Suprapubic skin (tissue), 4 donors: Measurements from ENCODE around the gene TMEM163. TPM values are rescaled to one million over a fixed set of nuclear protein-coding genes. Genes with fewer than 3 reads are reported as not detected.

Experiments used
- DNase-seq, 2 donors: peaks; one replicate each; pipeline ENCODE4 v3.0.0-alpha.2; 2019; ENCODE audit warnings: low spot score in 2 of 2
- H3K27ac ChIP-seq: fragments of 200-600 bp; sonication (generic); one replicate; pipeline ENCODE4 v1.5.1; 2019
- H3K27me3 ChIP-seq: fragments of 200-600 bp; sonication (generic); one replicate; pipeline ENCODE4 v1.5.1; 2019
- H3K36me3 ChIP-seq: fragments of 200-600 bp; sonication (generic); one replicate; pipeline ENCODE4 v1.5.1; 2019
- H3K4me1 ChIP-seq: fragments of 200-600 bp; sonication (generic); one replicate; pipeline ENCODE4 v1.5.1; 2019
- H3K4me3 ChIP-seq: fragments of 200-600 bp; sonication (generic); one replicate; pipeline ENCODE4 v1.5.1; 2019; ENCODE audit warnings: mild to moderate bottlenecking
- H3K9me3 ChIP-seq: fragments of 200-600 bp; sonication (generic); one replicate; pipeline ENCODE4 v1.5.1; 2019
- CTCF ChIP-seq, 2 donors: fragments of 200-600 bp in 1 of 2; fragments of 450-650 bp in 1 of 2; sonication (generic) in 1 of 2; IDR thresholded peaks; one replicate each; pipeline ENCODE4 v1.5.1; 2016 to 2019; ENCODE audit warnings: antibody characterized with exemption in 2 of 2, mild to moderate bottlenecking in 1 of 2, moderate library complexity in 1 of 2
- EP300 ChIP-seq: sonication (generic); formaldehyde crosslinking; IDR thresholded peaks from one replicate; pipeline ENCODE4 v1.6.1; 2017; ENCODE audit warnings: antibody characterized with exemption
- POLR2A ChIP-seq, 2 donors: fragments of 450-650 bp; IDR thresholded peaks; one replicate each; pipeline ENCODE4 v1.6.1; 2017; ENCODE audit warnings: antibody characterized with exemption in 2 of 2, mild to moderate bottlenecking in 2 of 2, moderate library complexity in 2 of 2
- POLR2AphosphoS5 ChIP-seq, 3 donors: sonication (generic); formaldehyde crosslinking; IDR thresholded peaks; one replicate each; pipeline ENCODE4 v1.6.1; 2017; ENCODE audit warnings: antibody characterized with exemption in 3 of 3
- WGBS: methylation state at CpG from one replicate; pipeline ENCODE4 v1.1.5; 2018; 5-methylcytosine and 5-hydroxymethylcytosine counted together
- total RNA-seq, 4 donors: library from RNA; depleted of rRNA; stranded (reverse); fragments of >200 nt; gene quantifications; one replicate each; pipeline ENCODE4 v1.1.0, GENCODE V29; 2016

The TMEM163 gene
- total RNA-seq, 4 donors from 2014 or later: 0.23 to 0.72 TPM; not detected in 2

DNA sequence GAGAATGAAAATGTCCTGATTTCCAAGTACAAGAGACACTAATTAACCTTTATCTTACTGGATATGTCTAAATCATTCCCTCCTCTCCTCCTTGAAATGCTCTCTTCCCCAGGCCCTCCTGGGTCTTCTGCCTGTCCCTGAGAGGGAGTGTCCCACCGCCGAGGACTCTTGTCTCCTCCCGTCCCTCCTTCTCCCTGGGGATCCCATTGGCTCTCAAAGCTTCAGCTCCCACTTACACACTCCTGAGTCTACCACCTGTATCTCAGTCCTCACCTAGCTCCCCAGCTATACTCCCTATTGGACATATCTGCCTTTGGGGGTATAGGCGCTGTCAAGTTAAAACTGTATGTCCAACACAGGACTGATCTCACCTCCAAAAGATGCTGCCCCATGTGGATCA lies 116.1 kb downstream of the TMEM163 start:
- no peak for DNase-seq
- Histone ChIP-seq H3K4me3 (no peak overlapping the region), H3K27ac (no peak overlapping the region), H3K27me3 (peaks cover 4% of the 10 kb centered on the region), H3K4me1 (no peaks in the 10 kb centered on the region), H3K36me3 (no peaks in the 10 kb centered on the region), H3K9me3 (peaks cover 3% of the 10 kb centered on the region)
- 90% methylated on average over 4 of the region's 4 CpGs for WGBS
- TF ChIP-seq EP300 (no peak), CTCF (IDR thresholded peaks at IDR 0.05) (no peak), POLR2A (IDR thresholded peaks at IDR 0.05) (no peak), POLR2AphosphoS5 (IDR thresholded peaks at IDR 0.05) (no peak)

DNA sequence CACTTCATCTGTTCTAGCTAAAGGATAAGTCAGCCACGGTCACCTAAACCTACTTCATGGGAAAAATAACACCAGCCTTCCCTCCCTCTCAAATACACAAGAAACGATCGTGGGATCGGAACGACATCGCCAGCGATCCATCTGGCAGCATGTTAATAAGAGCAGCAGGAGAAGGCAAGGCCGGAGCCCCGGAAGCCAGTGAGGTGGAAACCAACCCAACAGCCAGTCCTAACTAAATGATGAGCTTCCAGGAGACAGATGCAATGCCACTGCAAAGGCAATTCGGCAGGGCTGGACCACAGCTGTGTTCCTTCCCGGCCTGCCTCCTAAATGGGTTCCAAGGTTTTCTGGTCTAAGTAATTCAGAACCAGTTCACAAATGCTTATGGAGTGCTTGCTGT lies 117.5 kb downstream of the TMEM163 start:
- DNase-seq: no peak
- peaks cover 4% of the 10 kb centered on the region for H3K27me3 ChIP-seq
- no peak overlapping the region for H3K4me3 ChIP-seq
- no peaks in the 10 kb centered on the region for H3K36me3 ChIP-seq
- H3K9me3 ChIP-seq: peaks cover 3% of the 10 kb centered on the region
- H3K4me1 ChIP-seq: no peaks in the 10 kb centered on the region
- WGBS: 94% methylated on average over 11 of the region's 11 CpGs
- TF ChIP-seq EP300 (no peak), POLR2AphosphoS5 (IDR thresholded peaks at IDR 0.05) (no peak), POLR2A (IDR thresholded peaks at IDR 0.05) (no peak), CTCF (IDR thresholded peaks at IDR 0.05) (no peak)
- no peak overlapping the region for H3K27ac ChIP-seq

DNA sequence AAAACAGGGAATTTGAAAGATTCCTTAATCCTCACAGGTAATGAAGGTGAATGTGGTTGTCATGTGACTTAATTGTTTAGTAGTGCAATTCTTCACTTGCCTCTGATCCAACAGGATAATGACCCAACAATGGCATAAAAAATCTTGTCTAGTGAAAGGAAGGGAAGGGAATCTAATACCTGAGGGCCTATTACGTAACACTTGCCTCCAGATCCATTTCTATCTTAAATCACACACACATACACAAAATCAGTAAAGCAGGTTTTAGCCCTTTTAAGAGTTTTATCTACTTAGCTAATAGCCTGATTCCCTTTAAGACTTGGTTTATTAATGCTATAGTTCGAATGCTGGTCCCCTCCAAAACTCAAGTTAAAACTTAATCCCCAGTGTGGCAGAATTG lies 118.6 kb downstream of the TMEM163 start:
- WGBS: 76% methylated on average over 2 of the region's 2 CpGs
- Histone ChIP-seq H3K9me3 (peaks cover 3% of the 10 kb centered on the region), H3K4me3 (no peak overlapping the region)

GRCh38 chr2:134599236-134599635 lies 119.6 kb downstream of the TMEM163 start:
- WGBS: 82% methylated on average over 3 of the region's 3 CpGs
- Histone ChIP-seq H3K9me3 (peaks cover 3% of the 10 kb centered on the region), H3K27ac (no peak overlapping the region), H3K4me3 (no peak overlapping the region), H3K4me1 (no peaks in the 10 kb centered on the region), H3K27me3 (peaks cover 4% of the 10 kb centered on the region), H3K36me3 (no peaks in the 10 kb centered on the region)
- TF ChIP-seq POLR2AphosphoS5 (IDR thresholded peaks at IDR 0.05) (no peak), POLR2A (IDR thresholded peaks at IDR 0.05) (no peak), CTCF (IDR thresholded peaks at IDR 0.05) (no peak)
- DNase-seq: no peak

More for the DNA sequence above, 118.6 kb downstream of the TMEM163 start:
- H3K36me3 ChIP-seq: no peaks in the 10 kb centered on the region
- no peaks in the 10 kb centered on the region for H3K4me1 ChIP-seq
- TF ChIP-seq EP300 (no peak), POLR2AphosphoS5 (IDR thresholded peaks at IDR 0.05) (no peak), POLR2A (IDR thresholded peaks at IDR 0.05) (no peak), CTCF (IDR thresholded peaks at IDR 0.05) (no peak)
- no peak overlapping the region for H3K27ac ChIP-seq
- peaks cover 4% of the 10 kb centered on the region for H3K27me3 ChIP-seq
- no peak for DNase-seq

DNA sequence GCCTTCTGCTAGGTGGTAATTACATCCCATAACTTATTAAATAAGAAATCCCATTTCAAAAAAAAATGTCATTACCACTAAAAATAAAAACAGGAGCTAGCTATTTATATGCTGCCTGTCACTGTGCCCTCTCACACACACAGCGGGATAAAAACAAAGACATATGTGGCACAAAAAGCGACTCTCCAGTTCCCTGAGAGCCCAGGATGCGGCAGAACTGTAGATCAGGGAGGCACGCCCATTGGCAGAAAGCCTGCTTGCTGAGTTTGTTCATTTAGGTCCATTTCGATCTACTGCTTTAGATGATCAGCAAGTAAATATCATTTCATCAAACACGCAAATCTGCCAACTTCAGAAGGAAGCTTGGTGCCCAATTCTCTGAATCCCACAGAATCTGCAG lies 124.4 kb downstream of the TMEM163 start:
- Histone ChIP-seq H3K27me3 (no peaks in the 10 kb centered on the region), H3K4me3 (no peak overlapping the region), H3K4me1 (no peaks in the 10 kb centered on the region), H3K27ac (no peak overlapping the region), H3K9me3 (peaks cover 21% of the 10 kb centered on the region), H3K36me3 (no peaks in the 10 kb centered on the region)
- no peak for DNase-seq
- 64% methylated on average over 6 of the region's 6 CpGs for WGBS
- no peak for TF ChIP-seq EP300
- no peak for TF ChIP-seq POLR2A (IDR thresholded peaks at IDR 0.05)
- TF ChIP-seq CTCF (IDR thresholded peaks at IDR 0.05): no peak
- no peak for TF ChIP-seq POLR2AphosphoS5 (IDR thresholded peaks at IDR 0.05)
